Activated CD4-positive, alpha-beta T cell treated with anti-CD3 and anti-CD28 coated beads, Interleukin-2, amount 50 U/mL, for 24 hours (primary cell): ENCODE measurements around the gene NADSYN1.
A peak's percentile ranks its signal among the peaks of the same experiment; 100 is the strongest.

Source experiments
- DNase-seq, 2 donors: peaks; one replicate each; pipeline ENCODE4 v3.0.0-alpha.2; 2020; ENCODE audit warnings: low read depth in 1 of 2, low spot score in 1 of 2

NADSYN1 gene

DNA sequence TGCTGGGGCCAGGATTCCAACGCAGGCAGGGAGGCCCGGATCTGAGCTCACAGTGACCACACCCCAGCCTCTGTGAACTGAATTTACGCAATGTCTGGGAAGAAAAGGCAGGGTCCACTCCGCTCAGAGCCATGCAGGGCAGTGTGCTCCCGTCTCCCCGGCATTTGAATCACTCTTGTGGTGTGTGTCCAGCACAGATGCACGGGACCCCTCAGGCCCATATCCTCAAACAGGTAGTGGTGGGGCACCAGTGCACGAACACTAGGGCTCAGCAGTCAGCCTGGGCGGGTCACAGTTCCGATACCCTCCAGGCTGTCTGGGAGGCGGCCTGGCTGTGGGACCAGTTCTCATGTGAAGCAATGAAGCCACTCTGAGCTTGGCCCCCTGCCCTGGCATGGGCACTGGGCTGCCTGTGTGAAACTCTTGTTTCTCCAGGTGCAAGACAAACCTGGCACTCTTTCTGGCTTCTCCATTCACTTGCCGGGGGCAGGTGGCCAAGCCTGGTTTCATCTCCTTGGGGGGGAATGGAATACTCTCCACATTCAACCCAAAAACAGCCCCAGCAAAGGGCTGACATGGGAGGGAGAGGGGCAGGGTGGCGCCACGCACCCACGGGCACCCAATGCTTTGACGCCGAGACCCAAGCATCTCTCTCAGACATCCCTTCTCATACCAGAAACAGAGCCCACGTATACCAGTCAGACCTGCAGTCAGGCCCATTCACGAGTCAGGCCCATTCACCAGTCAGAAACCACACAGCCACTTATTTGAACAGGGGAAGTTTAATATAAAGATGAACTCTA, 19.2 kb upstream of the NADSYN1 start:
- DNase-seq, result no peak

DNA sequence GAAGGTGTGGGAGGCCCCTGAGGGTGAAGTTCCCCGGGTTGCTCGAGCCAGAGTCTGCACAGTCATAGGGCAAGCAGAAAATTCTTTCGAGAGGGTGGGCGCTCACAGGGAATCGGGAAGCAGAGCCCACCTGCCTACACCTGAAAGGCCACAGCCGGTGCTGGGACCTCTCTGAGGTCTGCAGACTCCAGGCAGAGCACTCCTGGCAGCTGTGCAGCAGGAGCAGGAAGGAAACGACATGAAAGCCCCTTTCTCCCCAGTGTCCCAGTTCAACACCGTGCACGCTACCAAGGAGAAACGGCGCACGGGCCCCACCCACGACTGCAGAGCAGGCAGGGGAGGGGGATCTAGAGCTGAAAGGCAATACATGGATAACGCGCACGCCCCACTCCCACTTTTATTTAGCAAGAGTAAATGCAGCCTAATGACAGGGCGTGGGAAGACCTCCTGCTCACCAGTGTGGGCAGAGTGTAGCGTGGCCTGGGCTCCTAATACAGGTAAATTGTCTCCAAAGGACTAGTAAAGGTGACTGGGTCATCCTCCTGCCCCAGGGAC, 18.4 kb upstream of the NADSYN1 start:
- DNase-seq, result no peak

DNA sequence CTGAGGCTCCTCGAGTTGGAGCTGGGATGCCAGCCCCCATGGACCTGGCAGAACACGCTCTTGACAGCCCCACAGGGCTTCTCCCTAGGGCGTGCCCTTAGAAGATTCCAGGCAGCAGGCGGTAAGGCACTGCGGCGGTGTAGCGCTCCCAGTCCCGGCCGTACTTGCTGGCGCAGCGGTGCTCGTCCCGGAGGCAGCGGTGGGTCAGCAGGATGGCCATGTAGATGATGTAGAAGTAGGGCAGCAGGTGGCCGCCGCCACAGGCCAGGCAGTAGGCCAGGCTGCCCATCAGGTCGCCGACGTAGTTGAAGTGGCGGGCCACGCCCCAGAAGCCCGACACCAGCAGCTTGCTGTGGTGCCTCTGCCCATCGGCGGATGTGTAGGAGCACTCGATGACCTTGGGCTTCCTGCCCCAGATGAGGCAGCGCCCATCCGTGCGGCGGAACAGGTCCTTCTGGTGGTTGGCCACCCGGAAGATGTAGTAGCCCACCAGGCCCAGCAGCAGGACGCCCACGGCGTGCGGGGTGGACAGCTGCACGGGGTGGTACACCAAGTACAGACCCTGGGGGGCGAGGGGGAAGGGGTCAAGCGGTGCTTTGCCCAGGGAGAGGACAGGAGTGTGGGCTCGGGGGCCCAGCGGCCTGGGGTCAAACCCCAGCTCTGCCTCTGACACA, 17.6 kb upstream of the NADSYN1 start:
- no peak for DNase-seq

DNA sequence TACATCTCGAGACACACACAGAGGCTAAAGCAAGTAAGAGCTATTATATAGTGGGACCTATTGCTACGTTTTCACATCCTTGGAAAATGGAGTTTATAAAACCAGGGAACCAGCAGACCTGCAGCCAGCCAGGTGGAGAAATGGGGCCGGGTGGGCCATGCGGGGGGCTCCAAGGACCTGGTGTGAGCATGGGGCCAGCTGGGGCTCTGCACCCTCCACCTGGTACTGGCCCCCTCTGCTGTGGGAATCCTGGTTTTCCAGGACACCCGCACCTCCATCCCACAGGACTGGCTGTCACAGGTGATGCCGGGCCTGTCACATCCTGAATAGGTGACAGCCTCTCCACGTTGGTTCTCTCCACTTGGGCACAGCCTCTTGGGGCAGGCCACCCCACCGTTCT, 16.1 kb upstream of the NADSYN1 start:
- DNase-seq, result no peak

DNA sequence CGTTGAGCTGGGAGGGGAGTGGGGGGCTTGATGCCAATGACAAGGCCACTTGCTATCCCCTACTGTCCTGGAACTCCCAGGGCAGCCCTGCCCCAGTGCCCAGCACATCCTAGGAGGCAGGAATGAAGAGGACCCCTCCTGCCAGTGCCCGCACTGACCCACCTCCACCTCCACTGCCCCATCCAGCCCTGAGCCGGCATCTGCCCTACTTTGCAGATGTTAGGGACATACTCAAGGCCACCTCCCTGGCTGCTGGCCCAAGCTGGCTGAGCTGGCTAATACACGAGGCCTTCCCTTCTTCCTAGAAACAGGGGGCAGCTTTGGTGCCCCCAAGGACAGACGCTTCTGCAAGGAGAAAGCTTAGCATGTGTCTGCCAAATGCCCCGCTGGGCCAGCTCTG, 15.6 kb upstream of the NADSYN1 start:
- DNase-seq, result no peak

DNA sequence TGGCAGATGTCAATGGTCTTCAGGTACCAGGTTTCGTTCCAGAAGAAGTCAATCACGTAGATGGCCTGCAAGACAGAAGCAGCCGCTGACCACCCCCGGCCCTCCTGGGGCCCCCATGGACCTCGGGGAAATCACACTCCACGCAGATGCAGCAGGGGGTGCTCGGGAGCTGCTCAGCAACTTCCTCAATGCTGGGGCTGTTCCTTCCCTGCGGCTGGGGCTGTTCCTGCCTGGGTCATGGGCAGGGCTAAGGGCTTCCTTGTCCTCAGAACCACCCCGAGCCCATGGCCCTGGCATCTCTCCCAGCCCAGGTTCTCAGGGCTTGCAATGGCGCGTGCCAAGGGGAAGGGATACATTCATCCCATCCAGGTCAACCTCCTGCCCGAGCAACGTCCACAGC, 15.1 kb upstream of the NADSYN1 start:
- DNase-seq, result no peak

DNA sequence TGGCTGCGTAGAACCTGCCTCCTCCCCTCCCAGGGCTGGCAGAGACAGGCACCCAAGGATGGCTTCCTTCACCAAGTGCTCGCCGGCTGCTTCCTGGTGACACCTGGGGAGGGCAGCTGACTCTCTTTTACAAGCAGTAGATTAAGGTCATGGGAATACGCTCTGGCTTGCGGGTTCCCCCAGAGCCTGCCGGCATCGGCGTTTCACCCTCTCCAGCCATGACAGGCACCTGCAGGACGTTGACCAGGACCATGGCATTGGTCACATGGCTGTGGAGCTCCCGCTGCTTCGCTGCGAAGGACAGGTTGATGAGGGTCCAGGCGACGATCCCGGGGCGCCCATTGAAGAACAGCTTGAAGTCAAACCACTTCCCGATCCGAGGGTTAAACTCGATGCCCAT, 14.4 kb upstream of the NADSYN1 start:
- no peak for DNase-seq

DNA sequence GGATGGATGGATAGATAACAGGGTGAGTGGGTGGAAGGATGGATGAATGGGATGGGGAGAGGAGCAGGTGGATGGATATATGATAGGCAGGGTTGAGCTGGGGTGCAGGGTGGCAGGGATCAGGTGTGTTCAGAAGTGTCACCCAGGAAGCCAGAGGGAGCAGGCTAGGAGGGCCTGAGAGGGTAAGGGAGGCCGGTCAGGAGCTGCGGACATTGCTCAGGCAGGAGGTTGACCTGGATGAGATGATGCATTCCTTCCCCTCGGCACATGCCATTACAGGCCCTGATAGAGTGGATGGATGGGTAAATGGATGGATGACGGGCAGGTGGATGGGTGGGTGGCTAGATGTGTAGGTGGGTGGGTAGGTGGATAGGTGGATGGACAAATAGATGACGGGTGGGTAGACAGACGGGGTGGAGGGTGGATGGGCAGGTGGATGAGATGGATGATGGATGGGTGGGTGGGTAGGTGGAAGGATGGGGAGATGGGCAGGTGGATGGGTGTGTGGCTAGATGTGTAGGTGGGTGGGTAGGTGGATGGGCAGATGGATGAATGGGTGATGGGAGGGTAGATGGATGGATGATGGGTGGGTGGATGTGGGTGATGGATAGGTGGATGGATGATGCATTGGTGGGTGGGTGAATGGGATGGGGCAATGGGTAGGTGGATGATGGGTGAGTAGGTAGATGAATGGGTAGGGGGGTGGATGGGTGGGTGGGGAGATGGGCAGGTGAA, 12.8 kb upstream of the NADSYN1 start:
- no peak for DNase-seq

DNA sequence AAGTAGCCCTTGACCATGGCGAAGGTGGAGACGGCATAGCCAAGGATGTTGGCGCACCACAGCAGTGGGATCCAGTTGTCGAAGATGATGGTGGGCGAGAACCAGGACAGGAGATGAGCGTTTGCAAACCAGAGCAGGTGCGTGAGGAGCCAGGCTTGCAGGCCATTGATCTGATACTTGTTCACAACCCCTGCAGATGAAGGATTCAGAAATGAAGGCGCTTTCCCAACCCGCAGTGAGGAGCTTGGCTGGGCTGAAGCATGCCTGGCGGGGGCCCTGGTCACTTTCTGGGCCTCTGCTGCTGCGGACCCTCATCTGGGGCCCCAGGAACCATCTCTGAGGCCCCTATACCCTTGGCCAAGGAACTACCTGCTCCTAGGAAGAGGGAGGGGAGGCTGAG, 11.8 kb upstream of the NADSYN1 start:
- no peak for DNase-seq

DNA sequence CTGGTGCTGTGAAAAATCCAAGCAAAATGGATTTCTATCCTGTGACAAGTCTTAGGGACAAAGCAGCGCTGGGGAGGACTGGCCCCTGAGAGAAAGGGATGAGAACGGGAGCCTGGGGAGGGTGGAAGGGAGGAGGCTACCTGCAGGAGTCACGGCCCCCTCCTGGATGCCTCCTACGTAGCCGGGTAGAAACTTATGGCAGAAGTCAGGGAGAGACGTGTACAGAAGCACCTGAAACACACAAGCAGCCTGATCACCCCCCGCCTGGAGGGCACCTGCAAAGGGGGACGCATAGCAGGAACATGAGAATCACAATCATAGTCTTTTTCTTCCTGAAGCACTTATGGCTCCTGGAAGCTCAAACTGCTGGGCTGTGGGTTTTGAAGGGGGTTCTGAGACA, 10.9 kb upstream of the NADSYN1 start:
- DNase-seq, result no peak

DNA sequence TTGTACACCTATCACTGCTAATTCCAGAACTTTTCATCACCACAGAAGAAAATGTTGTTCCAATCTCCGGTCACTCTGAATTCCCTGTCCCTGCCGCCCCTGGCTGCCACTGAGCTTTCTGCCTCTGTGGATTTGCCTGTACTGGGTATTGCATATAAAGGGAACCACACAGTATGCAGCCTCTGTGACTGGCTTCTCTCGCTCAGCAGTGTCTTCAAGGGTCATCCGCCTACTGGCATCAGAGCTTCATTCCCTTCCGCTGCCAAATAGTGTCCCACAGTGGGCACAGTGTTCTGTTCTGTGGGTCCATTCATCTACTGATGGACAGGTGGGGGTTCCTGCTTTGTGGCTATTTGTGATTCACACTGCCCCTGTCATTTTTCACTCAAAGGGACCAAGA, 10.1 kb upstream of the NADSYN1 start:
- DNase-seq, result no peak

DNA sequence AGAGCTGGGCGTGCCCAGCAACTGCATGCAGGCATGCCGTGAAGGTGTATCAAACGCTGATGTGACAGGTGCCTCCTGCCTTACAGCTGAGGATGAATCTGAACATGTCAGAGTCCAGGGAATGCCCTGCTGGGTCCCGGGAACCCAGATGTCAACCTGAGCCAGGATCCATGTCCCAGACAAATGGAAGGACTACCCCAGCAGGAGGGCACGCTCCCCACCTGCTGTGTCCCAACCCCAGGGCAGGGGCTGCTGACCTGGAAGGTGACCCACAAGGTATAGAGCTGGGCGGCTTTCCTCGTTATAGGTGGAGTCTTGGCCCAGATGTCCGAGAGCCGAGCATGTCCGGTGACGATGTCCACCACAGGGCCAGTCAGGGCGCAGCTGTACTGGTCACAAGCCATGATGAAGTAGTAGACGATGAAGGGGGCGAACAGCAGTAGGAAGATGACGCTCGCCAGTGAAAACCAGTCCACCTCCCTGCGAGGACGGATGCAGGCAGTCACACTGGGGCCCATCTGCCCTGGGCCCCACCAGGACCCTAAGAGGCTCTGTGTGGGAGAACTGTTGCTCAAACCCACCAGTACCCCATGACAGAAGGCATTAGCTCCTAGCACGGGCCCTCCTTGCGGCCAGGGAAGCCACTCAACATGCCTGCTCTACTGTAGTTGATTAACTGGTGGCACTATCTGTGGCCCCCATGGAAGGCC, 9.1 kb upstream of the NADSYN1 start:
- DNase-seq, result no peak

DNA sequence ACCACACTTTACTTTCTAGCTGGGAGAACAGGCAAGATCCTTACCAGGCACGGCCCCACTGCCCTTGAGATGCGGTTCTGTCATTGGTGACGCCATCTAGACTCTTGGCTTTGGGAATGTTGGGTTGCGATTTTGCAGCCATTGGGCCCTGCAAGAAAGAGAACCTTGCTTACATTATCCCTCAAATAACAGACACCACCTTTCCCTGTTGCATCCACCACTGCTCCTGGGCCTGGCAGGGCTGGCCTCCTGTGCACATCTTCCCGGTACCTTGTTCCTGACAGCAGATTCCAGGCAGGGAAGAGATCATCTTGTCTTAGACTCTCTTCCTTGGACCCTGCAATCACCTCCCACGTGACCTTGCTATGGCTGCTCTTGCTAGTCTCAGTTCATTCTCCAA, 8.2 kb upstream of the NADSYN1 start:
- DNase-seq, result no peak

DNA sequence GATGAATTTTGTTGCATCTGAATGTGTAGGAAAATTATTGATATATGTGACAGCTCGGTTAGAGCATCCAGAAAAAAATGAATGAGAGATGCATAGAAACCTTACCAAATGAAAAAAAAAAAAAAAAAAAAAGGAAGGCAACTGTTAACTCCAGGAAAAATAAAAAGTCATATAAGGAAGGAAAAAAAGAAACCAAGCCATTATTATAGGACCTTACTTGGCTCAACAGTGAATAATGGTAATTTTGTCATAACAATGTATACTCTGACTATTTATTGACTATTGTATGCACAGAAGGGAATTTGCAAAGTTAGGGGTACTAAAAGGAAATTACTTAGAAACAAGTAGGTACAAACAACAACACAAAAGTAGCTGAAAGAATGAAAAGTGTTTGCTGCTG, 6.9 kb upstream of the NADSYN1 start:
- no peak for DNase-seq

DNA sequence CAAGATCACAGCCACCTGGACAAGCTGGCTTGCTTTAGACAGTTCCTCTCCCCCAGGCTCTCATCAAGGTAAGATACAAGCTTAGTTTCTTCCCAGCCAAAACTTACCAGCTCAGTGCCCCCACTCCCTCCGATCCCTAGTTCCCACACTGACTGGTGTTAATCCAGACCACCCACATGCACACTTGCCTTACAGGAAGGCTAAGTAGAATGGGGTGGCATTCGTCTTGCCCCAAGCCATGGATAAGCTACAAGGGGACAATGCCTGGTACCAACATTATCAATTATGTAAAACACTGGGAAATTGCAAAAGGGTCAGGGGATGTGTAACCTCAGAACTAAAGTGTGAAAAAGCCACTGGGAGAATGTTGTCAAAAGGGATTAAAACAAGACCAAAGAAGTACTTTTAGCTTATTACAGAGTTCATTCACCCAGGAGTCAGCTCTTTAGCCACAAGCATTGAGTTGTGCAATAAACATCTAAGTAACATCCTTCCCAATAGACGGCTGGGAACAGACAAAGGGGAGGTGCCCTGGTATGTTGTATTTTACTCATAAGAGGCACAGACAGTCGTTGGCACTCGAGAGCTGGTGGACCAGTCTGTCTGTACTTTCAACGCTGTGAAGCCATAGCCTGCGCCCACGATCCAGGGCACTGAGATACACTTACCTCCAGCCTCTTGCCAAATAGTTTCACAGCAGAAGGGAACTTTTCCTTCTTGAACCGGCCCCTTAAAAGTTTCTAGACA, 5.9 kb upstream of the NADSYN1 start:
- DNase-seq, result no peak

DNA sequence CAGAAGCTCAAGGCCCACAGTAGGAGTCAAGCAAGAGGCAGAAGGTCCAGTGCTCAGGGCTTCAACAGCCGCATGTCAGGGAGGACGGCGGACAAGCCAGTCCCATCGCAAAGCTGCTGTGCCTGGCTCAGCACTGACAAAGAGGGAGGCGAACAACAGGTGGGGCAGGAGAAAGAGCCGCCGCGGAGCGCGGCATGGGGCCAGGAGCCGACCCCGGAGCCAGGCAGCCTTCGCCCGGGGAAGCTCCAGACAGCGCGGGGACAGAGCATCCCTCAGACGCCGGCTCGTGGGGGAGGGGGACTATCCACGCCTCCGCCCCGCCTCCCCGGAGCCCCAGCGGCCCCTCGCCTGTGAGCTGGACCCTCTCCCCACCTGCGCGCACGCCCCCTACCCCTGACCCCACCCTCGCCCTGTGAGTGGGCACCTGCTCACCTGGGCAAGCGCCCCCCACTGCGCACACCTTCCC, 5.2 kb upstream of the NADSYN1 start:
- peak in 1 of 2 donors; percentile 10 for DNase-seq

DNA sequence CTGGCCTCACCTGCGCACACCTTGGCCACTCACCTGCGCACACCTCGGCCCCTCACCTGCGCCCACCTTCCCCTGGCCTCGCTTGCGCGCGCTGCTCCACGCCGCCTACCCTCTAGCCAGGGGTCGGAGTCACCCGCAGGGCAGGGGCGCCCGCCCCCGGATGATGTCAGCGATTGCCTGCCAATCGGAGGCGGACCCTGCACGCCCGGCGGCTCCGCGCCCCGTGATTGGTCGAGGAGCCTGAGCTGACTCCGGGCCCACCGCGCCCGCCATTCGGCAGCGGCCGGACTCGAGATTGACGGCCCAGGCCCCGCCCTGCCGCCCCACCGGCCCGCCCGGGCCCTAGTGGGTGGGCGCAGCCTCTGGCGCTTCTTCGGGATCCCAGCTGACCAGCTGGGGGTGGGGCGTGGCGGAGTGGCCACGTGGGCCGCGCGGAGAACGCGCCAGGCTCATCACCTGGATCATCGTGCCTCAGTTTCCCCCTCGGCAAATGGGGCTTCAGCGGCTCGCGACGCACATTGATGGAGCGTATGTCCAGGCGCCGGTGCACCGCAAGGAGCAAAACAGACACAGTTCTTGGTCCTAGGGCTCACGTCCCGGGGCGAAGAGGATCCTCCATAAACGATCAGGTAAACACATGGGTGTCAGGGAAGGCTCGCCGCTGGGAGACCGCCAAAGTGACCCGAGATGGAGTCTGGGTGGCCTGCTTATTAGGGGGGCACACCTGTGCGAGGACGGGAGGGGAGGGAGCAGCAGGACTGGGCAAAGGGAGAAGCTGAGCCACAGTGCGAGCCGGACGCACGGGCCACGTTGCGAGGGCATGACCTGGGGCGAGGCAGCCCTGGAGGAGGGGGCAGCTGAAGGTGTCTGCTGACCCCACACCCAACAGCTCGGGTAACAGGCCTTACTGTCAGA, 4.5 kb upstream of the NADSYN1 start, which contains the start of gene DHCR7:
DHCR7 (minus strand) TSS at position 137 of the 915 bp plus-strand sequence. CDS start 3,441 bp downstream, outside the sequence.
- peak; percentile 80 to 91 for DNase-seq

DNA sequence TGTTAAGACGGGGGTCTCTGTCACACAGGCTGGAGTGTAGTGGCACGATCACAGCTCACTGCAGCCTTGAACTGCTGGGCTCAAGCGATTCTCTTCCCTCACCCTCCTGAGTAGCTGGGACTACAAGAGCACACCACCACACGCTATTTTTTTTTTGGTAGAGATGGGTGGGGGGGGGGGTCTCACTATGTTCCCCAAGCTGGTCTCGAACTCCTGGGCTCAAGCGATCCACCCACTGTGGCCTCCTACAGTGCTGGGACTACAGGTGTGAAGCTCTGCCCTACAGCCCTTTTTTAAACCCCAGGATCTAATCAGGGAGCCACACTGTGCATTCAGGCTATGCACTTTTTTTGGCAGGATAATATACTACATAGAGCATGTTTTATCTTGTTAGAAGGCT, 3.4 kb upstream of the NADSYN1 start:
- DNase-seq, result no peak

DNA sequence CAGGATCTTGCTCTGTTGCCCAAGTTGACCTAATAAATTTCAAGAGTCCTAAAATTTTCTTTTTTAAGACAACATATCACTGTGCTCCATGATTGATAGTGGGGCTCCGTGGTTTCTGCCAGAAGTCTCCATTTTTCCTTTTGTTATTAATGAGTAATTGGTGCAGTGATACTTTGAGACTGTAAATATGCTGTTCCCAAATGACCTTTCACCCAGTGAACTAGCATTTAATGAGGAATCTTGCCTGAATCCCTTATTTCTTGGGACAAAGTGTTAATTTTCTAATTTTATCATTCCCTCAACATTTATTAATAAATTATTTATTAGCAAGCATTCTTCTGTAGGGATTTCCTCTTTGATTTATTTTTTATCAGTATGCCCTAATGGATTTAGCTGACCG, 2.5 kb upstream of the NADSYN1 start:
- no peak for DNase-seq
